Stimulated activated CD4-positive, alpha-beta T cell treated with anti-CD3 and anti-CD28 coated beads, TNF-alpha, amount 100 ng/mL, for 1 hour (primary cell): ENCODE measurements around the gene CROCC.

Source experiments
- DNase-seq, 3 donors: peaks; one replicate each; pipeline ENCODE4 v3.0.0-alpha.2; 2020; ENCODE audit warnings: low read depth in 3 of 3, low spot score in 1 of 3

The CROCC gene

GRCh38 chr1:16980473-16981268, 58.9 kb downstream of the CROCC start, which contains the start of gene MFAP2:
MFAP2 (minus strand) TSS chr1:16980620; CDS start chr1:16978273, 2,347 bp downstream.
- no peak for DNase-seq

GRCh38 chr1:16981269-16981849, 59.6 kb downstream of the CROCC start:
- DNase-seq: no peak

GRCh38 chr1:16982902-16983301, 61.2 kb downstream of the CROCC start:
- DNase-seq: no peak

GRCh38 chr1:16983649-16984048, 61.9 kb downstream of the CROCC start:
- no peak for DNase-seq

GRCh38 chr1:16984717-16985116, 63.0 kb downstream of the CROCC start:
- DNase-seq: no peak

GRCh38 chr1:16986113-16986512, 64.4 kb downstream of the CROCC start:
- no peak for DNase-seq

GRCh38 chr1:16986560-16986959, 64.8 kb downstream of the CROCC start:
- no peak for DNase-seq

GRCh38 chr1:16986962-16987361, 65.2 kb downstream of the CROCC start:
- DNase-seq: no peak

GRCh38 chr1:16988210-16988609, 66.5 kb downstream of the CROCC start:
- DNase-seq: no peak

- DNase-seq: no peak
Measured at GRCh38 chr1:16989676-16990391, 68.1 kb downstream of the CROCC start.

GRCh38 chr1:16991571-16991970, 69.8 kb downstream of the CROCC start:
- DNase-seq: no peak

- DNase-seq: no peak
Measured at GRCh38 chr1:16992102-16992501, 70.4 kb downstream of the CROCC start.

- DNase-seq: no peak
Measured at GRCh38 chr1:16992675-16993074, 70.9 kb downstream of the CROCC start.

- DNase-seq: no peak
Measured at GRCh38 chr1:16993521-16994038, 71.8 kb downstream of the CROCC start.

- DNase-seq: no peak
Measured at GRCh38 chr1:16996845-16997244, 75.1 kb downstream of the CROCC start.

GRCh38 chr1:16998589-16998988, 76.9 kb downstream of the CROCC start:
- no peak for DNase-seq

GRCh38 chr1:16999863-17000262, 78.1 kb downstream of the CROCC start:
- DNase-seq: no peak

- DNase-seq: no peak
Measured at GRCh38 chr1:17001760-17002523, 80.2 kb downstream of the CROCC start.

- no peak for DNase-seq
Measured at GRCh38 chr1:17002524-17002902, 80.8 kb downstream of the CROCC start.

- no peak for DNase-seq
Measured at GRCh38 chr1:17004466-17005364, 83.0 kb downstream of the CROCC start.
